Measurements from ENCODE around the gene SMIM3.

- TF ChIP-seq CTCF (IDR thresholded peaks at IDR 0.05 in 4 of 5, conservative IDR thresholded peaks at IDR 0.05 in 1 of 5), result no peak
- no peak for TF ChIP-seq POLR2A (IDR thresholded peaks at IDR 0.05)
Measured at GRCh38 chr5:150753863-150754262, 24.7 kb upstream of the SMIM3 start.
